Fibroblast of skin of scalp (primary cell): ENCODE measurements around the gene KANK3.
A peak's percentile ranks its signal among the peaks of the same experiment; 100 is the strongest.

Experiments
- DNase-seq: peaks from one replicate; pipeline ENCODE4 v3.0.0-alpha.2; 2013

Gene KANK3

GRCh38 chr19:8336660-8337059 is 6.4 kb downstream of the KANK3 start:
- no peak for DNase-seq

- DNase-seq, result no peak
Measured at GRCh38 chr19:8336072-8336569, 6.9 kb downstream of the KANK3 start.

DNA sequence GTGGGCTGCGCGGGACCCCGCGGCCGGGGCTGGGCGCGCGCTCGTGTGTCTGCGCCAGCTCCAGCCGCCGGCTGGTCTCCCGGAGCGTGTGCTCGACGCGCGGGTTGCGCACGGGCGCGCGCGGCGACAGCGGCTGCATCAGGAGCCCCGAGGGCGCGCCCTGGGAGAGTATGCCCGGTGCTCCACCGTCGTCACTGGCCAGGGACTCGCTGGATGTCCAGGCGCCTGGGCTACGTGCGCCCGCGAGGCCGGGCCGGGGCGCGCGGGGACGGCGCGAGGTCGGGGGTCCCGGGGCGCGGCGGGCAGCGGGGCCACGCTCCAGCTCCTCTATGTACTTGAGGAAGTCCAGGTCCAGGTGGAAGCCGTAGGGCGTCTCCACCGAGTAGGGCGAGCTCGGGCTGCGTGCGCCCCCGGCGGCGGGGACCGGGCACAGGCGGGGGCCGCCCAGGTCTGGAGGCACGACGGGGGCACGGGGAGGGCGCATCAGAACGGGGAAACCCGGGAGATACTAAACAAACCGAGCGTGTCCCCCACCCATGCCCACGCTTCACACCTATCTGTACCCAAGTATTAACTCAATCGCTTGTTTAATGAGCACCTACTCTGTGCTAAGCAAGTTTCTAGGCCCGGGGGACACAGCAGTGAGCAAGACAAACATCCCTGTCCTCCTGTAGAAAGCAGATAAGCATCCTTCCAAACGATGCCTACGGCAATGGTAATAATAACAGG is 7.6 kb downstream of the KANK3 start:
- no peak for DNase-seq

GRCh38 chr19:8334458-8335342 is 8.4 kb downstream of the KANK3 start:
- DNase-seq, result peak; percentile 26

DNA sequence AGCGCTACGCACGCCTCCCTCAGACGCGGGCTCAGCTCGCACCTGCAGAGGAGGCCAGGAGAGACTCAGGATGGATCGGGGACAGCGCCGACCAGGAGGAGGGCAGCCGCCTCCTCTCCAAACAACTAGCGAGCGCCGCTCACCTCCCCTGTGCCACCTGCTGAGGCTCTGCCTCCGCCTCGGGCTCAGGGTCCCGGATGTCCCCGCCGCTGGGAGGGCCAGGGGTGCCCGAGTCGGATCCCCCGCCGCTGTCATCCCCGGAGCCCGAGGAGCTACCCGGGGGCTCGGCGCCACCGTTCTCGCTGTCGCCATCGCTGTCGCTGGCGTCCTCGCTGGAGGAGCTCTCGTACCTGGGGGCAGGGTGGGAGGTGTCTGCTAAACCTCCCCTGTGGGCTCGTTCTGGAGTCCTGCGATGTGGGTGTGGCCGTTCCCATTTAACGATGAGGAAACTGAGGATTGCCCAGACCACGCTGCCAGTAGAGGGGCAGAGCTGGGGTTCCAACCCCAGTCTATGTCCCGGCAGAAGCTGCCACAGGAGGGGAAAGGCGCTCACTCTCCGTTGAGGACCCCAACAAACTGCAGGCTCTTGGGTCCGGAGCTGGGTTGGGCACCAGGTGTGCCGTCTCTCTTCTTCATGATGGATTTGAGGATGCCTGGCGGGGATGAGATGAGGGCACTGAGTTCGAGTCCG is 9.2 kb downstream of the KANK3 start:
- no peak for DNase-seq

DNA sequence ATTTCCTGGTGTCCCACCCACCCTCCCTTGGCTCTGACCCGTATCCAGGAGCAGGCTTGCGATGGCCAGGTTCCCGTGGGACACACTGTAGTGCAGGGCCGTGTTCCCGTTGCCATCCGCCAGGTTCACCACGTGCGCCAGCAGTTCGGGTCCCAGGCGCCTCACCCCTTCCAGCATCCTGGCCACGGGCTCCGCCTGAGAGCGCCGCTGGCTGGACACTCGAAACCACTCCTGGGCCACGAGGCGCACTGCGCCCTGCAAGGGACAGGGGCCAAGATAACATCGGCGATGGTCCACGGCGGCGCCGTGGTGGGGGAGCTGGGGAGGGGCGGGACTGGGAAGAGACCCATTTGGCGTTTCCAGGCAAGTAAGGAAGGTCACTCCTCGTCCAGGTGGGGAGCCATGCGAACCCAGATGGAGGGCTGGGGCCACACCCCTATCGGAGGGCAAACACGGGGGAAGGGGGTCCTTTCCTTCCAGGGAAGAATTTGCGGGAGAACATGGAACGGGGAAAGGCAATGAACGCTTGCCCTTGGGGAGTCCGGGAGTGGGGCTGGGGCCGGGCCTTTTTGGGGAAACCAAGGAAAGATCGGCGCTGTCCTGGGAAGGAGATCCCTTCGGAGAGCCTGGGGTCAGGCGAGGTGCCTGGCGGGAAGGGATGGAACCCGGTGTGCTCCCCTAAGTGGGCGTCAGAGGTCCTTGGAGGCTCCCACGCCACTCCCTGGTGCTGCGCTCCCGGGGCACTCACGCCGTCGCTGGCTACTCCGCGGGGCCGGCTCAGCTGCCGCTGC is 9.9 kb downstream of the KANK3 start:
- DNase-seq, result no peak

- DNase-seq, result no peak
Measured at GRCh38 chr19:8331263-8331845, 11.7 kb downstream of the KANK3 start.

DNA sequence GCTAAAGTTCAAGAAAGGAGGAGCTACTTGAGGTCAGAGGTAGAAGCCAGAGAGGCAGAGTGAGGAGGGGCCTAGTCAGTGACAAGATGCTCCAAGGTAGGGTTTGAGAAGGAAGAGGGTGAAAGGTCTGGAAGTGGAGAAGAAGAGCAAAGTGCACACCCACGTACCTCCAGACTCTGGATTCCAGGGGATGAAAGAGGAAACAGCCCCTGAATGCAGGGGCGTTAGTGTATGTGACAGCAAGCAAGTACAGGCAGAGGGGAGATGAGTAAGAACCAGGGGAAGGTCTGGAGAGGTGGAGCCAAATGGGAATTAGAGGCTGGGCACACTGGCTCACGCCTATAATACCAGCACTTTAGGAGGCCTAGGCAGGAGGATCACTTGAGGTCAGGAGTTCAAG is 13.1 kb downstream of the KANK3 start:
- DNase-seq, result no peak

DNA sequence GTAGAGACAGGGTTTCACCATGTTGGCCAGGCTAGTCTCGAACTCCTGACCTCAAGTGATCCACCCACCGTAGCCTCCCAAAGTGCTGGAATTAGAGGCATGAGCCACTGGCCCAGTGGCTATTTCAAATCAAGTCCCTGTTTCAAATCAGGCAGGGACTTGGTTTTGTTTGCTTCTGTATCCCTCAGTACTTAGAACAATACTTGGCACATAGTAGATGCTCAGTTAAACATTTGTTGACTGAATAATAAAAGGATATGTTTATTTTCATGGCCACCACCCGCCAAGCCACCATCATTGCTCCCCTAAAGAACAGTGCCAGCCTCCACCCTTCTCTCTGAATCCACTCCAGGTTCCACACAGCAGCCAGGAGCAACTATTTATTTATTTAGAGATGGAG is 17.6 kb downstream of the KANK3 start:
- DNase-seq, result no peak

- no peak for DNase-seq
Measured at GRCh38 chr19:8324186-8325050, 18.6 kb downstream of the KANK3 start.

GRCh38 chr19:8323781-8324185 is 19.3 kb downstream of the KANK3 start:
- no peak for DNase-seq

DNA sequence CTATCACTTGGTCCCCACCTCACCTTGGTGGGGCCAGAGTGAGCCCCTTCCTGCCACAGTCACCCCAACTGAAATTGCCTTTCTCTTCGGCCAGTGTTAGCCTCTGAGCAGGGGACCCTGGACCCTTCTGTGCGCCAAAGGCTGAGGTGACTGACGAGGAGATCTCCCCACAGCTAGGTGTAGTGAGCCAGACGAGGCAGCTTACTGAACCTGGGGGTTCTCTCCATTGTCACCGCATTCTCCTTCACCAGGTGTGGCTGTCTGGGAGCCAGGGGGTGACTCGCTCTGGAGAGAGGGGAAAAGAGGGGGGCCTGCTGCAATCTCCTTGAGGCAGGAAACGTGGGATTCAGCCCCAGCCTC is 20.4 kb downstream of the KANK3 start:
- DNase-seq, result no peak

GRCh38 chr19:8321986-8322637 is 20.9 kb downstream of the KANK3 start:
- DNase-seq, result no peak

DNA sequence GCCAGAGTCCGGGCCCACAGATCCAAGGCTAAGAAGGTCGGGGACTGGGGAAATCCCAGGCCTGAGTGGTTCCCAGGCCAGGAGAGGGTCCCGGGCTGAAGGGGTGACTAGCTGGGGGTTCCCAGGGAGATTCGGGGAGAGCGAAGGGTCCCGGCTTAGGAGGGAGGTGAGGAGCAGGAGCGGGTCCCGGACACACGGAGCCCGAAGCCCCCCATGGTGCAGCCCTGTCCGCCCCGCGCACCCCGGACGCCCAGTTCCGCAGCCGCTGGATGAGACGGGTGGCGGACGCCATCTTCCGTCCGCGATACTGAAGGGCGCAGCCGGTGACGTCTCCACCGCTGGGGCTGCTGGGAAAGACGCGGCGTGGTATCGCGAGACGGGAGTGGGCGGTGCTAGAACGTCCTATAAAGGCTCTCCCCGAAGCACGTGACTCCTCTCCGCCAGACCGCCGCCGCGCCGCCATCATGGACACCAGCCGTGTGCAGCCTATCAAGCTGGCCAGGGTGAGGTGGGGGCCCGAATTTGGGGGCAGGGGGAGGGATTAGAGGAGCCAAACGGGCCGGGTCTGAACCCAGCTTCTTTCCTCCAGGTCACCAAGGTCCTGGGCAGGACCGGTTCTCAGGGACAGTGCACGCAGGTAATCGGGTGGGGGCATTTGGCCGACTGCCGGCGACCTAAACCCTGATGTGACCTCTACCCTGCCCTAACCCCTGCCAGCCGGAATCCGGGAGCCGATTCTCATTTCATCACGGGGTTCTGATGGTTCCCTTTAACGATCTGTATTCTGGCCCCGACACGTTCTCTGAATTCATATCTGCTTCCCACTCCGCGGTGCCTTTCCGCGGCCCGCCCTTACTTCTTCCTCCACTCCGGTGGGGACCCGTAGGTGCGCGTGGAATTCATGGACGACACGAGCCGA is 21.7 kb downstream of the KANK3 start, which contains the start of the genes NDUFA7 and RPS28:
TSS of gene NDUFA7 (minus strand) at position 309 of the 919 bp plus-strand sequence. CDS start at position 292, 17 bp downstream.
TSS of gene RPS28 (plus strand) at position 430 of the 919 bp plus-strand sequence. CDS start at position 465, 35 bp downstream.
- DNase-seq, result peak; percentile 96

DNA sequence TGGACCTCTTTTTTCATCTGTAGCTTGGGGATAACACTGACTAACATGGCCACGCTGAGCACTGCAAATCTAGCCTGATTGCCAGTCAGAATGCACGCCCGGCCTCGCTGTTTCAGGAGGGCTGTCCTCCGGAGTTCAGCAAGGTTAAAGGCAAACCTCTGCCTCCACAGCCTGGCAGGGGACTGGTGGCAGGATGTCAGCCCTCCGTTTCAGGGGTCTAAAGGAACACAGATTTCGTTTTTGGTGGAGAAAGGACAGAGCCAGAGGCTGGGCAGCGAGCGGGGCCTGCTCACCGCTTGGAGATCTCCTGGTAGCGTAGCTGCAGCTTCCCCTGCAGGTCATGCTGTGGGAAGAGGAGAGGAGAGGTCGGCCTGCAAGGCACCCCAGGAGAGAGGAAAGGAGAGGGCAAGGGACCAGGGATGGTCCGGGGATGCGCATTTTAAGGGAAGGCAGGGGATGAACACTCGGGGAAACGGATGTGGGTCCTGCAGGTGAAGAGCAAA is 22.4 kb downstream of the KANK3 start:
- no peak for DNase-seq

GRCh38 chr19:8319807-8320520 is 23.1 kb downstream of the KANK3 start:
- DNase-seq, result no peak

DNA sequence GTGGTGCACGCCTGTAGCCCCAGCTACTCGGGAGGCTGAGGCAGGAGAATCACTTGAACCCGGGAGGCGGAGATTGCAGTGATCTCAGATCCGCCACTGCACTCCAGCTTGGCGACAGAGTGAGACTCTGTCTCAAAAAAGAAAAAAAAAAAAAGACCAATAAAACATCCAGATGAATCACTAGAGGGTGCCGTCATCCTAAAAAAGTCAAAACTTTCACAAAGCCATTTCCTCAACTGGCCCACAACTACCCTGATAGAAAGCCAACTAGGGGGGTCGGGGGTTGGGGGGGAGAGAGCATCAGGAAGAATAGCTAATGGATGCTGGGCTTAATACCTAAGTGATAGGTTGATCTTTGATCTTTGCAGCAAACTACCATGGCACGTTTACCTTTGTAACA is 24.2 kb downstream of the KANK3 start:
- DNase-seq, result peak; percentile 23
